ENCODE measurements around the gene SPSB1.
"Not testable (repeated sequence)": the region's sequence is repeated elsewhere in the genome, so short reads cannot be mapped to it uniquely, and the experiment has no call there.

- TF ChIP-seq CTCF, POLR2A (IDR thresholded peaks at IDR 0.05): not testable (repeated sequence)
These were observed 92.7 kb downstream of the SPSB1 start for GRCh38 chr1:9385392-9385791.

Data from right lobe of liver (tissue), 4 donors.